Fibroblast of the aortic adventitia (primary cell): Measurements from ENCODE around the gene P2RX1. TPM values are rescaled to one million over a fixed set of nuclear protein-coding genes. Genes with fewer than 3 reads are reported as not detected.

Experiments
- DNase-seq: peaks from one replicate; pipeline ENCODE4 v3.0.0-alpha.2; 2010; ENCODE audit warnings: low read depth
- H3K4me3 ChIP-seq: 2 replicates; pipeline ENCODE4 v1.5.1; 2011; ENCODE audit warnings: low read depth, mild to moderate bottlenecking, control low read depth, low read length, moderate library complexity
- CTCF ChIP-seq: IDR thresholded peaks from 2 replicates; pipeline ENCODE4 v1.5.1; 2011; ENCODE audit warnings: mild to moderate bottlenecking, low read length, control low read depth, inconsistent platforms; ENCODE audit not compliant: insufficient read depth
- total RNA-seq: library from RNA; depleted of rRNA; stranded (reverse); fragments of >200 nt; gene quantifications from 2 replicates; pipeline ENCODE4 v1.2.3, GENCODE V29; 2012; ENCODE audit warnings: low replicate concordance

P2RX1 gene
- total RNA-seq, 1 donor: not detected

- peak; percentile 68 for DNase-seq
Measured at GRCh38 chr17:3893003-3893719, 23.1 kb downstream of the P2RX1 start, which contains the start of gene CAMKK1. CAMKK1 (minus strand) TSS chr17:3893053; CDS start chr17:3885687, 7,366 bp downstream.

GRCh38 chr17:3892095-3892998 is 23.9 kb downstream of the P2RX1 start:
- no peak for TF ChIP-seq CTCF
- DNase-seq: peak; percentile 68
- H3K4me3 ChIP-seq: peak overlapping the region; percentile 71

More at GRCh38 chr17:3893003-3893719, 23.1 kb downstream of the P2RX1 start, which contains the start of gene CAMKK1:
- H3K4me3 ChIP-seq: peak within 1 kb of the TSS; percentile 71
- TF ChIP-seq CTCF: no peak

- DNase-seq: no peak
- H3K4me3 ChIP-seq: peak overlapping the region; percentile 71
- no peak for TF ChIP-seq CTCF
Measured at GRCh38 chr17:3891626-3892094, 24.6 kb downstream of the P2RX1 start.

- TF ChIP-seq CTCF: no peak
- no peak for DNase-seq
- H3K4me3 ChIP-seq: no peak overlapping the region
Measured at GRCh38 chr17:3890878-3891219, 25.4 kb downstream of the P2RX1 start.

- no peak for TF ChIP-seq CTCF
- peak; percentile 83 for DNase-seq
- peak overlapping the region; percentile 1 for H3K4me3 ChIP-seq
Measured at GRCh38 chr17:3890082-3890877, 26.0 kb downstream of the P2RX1 start.

- TF ChIP-seq CTCF: no peak
- no peak overlapping the region for H3K4me3 ChIP-seq
- DNase-seq: no peak
Measured at GRCh38 chr17:3889325-3890012, 26.8 kb downstream of the P2RX1 start.
